Measurements from ENCODE around the gene DIO3.

The DIO3 gene

GRCh38 chr14:101603096-101603495 lies 41.8 kb downstream of the DIO3 start:
- TF ChIP-seq POLR2AphosphoS5 (IDR thresholded peaks at IDR 0.05; ENCODE audit: low read depth, low read length) (no peak), FOXP2 (optimal IDR thresholded peaks at IDR 0.05; ENCODE audit: borderline replicate concordance, extremely low read depth, extremely low read length, insufficient read depth) (no peak), REST (IDR thresholded peaks at IDR 0.05; ENCODE audit: insufficient read depth in 1 of 2, low read depth in 2 of 2, low read length in 2 of 2) (no peak), TAF1 (IDR thresholded peaks at IDR 0.05; ENCODE audit: borderline replicate concordance, insufficient read depth, low read length) (no peak), SIN3A (IDR thresholded peaks at IDR 0.05; ENCODE audit: borderline replicate concordance, insufficient read depth, low read length) (no peak)

GRCh38 chr14:101604228-101604934 lies 43.1 kb downstream of the DIO3 start:
- TF ChIP-seq POLR2AphosphoS5 (IDR thresholded peaks at IDR 0.05; ENCODE audit: low read depth, low read length): no peak
- no peak for TF ChIP-seq REST (IDR thresholded peaks at IDR 0.05; ENCODE audit: insufficient read depth in 1 of 2, low read depth in 2 of 2, low read length in 2 of 2)

GRCh38 chr14:101604935-101605780 lies 43.9 kb downstream of the DIO3 start:
- no peak for TF ChIP-seq FOXP2 (optimal IDR thresholded peaks at IDR 0.05; ENCODE audit: borderline replicate concordance, extremely low read depth, extremely low read length, insufficient read depth)
- TF ChIP-seq TAF1 (IDR thresholded peaks at IDR 0.05; ENCODE audit: borderline replicate concordance, insufficient read depth, low read length): no peak
- no peak for TF ChIP-seq SIN3A (IDR thresholded peaks at IDR 0.05; ENCODE audit: borderline replicate concordance, insufficient read depth, low read length)
- TF ChIP-seq REST (IDR thresholded peaks at IDR 0.05; ENCODE audit: insufficient read depth in 1 of 2, low read depth in 2 of 2, low read length in 2 of 2): no peak

GRCh38 chr14:101605836-101606235 lies 44.5 kb downstream of the DIO3 start:
- TF ChIP-seq REST (IDR thresholded peaks at IDR 0.05; ENCODE audit: insufficient read depth in 1 of 2, low read depth in 2 of 2, low read length in 2 of 2): no peak
- no peak for TF ChIP-seq TAF1 (IDR thresholded peaks at IDR 0.05; ENCODE audit: borderline replicate concordance, insufficient read depth, low read length)
- no peak for TF ChIP-seq SIN3A (IDR thresholded peaks at IDR 0.05; ENCODE audit: borderline replicate concordance, insufficient read depth, low read length)

Data from PFSK-1 (cell line).